D341Med (cell line): Measurements from ENCODE around the gene BCCIP.

Experiments
- DNase-seq: peaks from one replicate; pipeline ENCODE4 v3.0.0; 2012; ENCODE audit warnings: low spot score

Gene BCCIP

GRCh38 chr10:125822878-125823662 lies at the start of gene BCCIP, which contains the start of gene UROS:
BCCIP (plus strand) TSS chr10:125823546; CDS start chr10:125823558, 12 bp downstream.
UROS (minus strand) TSS chr10:125823258; CDS start chr10:125816499, 6,759 bp downstream.
- DNase-seq: peak; percentile 91

- DNase-seq: no peak
These were observed 49.4 kb upstream of the BCCIP start for GRCh38 chr10:125773687-125774543.

- DNase-seq: no peak
These were observed 48.7 kb upstream of the BCCIP start for GRCh38 chr10:125774581-125775191.

GRCh38 chr10:125775491-125776106 lies 47.7 kb upstream of the BCCIP start, which contains the start of gene MMP21:
MMP21 (minus strand) TSS chr10:125775821; CDS start chr10:125775821, 0 bp downstream.
- no peak for DNase-seq

- no peak for DNase-seq
These were observed 45.5 kb upstream of the BCCIP start for GRCh38 chr10:125777806-125778205.

GRCh38 chr10:125778556-125778955 lies 44.8 kb upstream of the BCCIP start:
- DNase-seq: no peak

- DNase-seq: no peak
These were observed 43.7 kb upstream of the BCCIP start for GRCh38 chr10:125779403-125780327.

GRCh38 chr10:125781374-125781773 lies 42.0 kb upstream of the BCCIP start:
- DNase-seq: no peak

GRCh38 chr10:125782054-125782453 lies 41.3 kb upstream of the BCCIP start:
- DNase-seq: no peak

- peak; percentile 35 for DNase-seq
These were observed 40.7 kb upstream of the BCCIP start for GRCh38 chr10:125782616-125783015.

GRCh38 chr10:125783408-125783807 lies 39.9 kb upstream of the BCCIP start:
- no peak for DNase-seq

GRCh38 chr10:125783957-125784356 lies 39.4 kb upstream of the BCCIP start:
- no peak for DNase-seq

GRCh38 chr10:125785791-125786190 lies 37.6 kb upstream of the BCCIP start:
- DNase-seq: no peak

GRCh38 chr10:125788156-125789034 lies 35.0 kb upstream of the BCCIP start:
- no peak for DNase-seq

GRCh38 chr10:125792342-125793300 lies 30.7 kb upstream of the BCCIP start:
- no peak for DNase-seq

GRCh38 chr10:125795128-125795527 lies 28.2 kb upstream of the BCCIP start:
- DNase-seq: no peak

GRCh38 chr10:125795637-125796190 lies 27.6 kb upstream of the BCCIP start:
- no peak for DNase-seq

- DNase-seq: no peak
These were observed 25.9 kb upstream of the BCCIP start for GRCh38 chr10:125797424-125797823.
